ENCODE measurements around the gene CCRL2. TPM values are rescaled to one million over a fixed set of nuclear protein-coding genes. Genes with fewer than 3 reads are reported as not detected.

CCRL2 gene
- total and polyA plus RNA-seq, 4 donors: 11.0 to 95.9 (median 19.8) TPM

DNA sequence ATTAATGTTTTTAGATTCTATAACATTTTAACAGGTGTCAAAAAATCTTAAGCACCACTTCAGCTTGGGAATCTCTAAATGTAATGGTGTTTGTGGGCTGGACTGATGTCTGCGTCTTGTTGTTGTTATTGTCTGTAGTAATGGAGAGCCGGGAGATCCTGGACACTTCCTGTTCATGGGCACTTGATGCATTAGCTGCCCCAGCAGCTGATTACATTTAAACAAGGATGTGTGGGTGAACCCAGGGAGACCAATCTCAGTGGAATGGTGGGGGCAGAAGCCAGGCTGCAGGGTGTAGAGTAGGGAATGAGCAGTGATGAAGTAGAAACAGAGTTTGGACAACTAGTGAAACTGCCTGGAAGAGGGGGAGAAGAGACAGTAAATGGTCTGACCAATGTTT, 8.0 kb upstream of the CCRL2 start:
- TF ChIP-seq, protein P1, sequence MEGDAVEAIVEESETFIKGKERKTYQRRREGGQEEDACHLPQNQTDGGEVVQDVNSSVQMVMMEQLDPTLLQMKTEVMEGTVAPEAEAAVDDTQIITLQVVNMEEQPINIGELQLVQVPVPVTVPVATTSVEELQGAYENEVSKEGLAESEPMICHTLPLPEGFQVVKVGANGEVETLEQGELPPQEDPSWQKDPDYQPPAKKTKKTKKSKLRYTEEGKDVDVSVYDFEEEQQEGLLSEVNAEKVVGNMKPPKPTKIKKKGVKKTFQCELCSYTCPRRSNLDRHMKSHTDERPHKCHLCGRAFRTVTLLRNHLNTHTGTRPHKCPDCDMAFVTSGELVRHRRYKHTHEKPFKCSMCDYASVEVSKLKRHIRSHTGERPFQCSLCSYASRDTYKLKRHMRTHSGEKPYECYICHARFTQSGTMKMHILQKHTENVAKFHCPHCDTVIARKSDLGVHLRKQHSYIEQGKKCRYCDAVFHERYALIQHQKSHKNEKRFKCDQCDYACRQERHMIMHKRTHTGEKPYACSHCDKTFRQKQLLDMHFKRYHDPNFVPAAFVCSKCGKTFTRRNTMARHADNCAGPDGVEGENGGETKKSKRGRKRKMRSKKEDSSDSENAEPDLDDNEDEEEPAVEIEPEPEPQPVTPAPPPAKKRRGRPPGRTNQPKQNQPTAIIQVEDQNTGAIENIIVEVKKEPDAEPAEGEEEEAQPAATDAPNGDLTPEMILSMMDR (IDR thresholded peaks at IDR 0.05; ENCODE audit: control extremely low read depth, extremely low read depth): no peak
- Histone ChIP-seq H3K36me3 (ENCODE audit: control insufficient read depth in 4 of 4, insufficient read depth in 4 of 4, low read length in 4 of 4) (no peaks in the 10 kb centered on the region), H3K9me3 (ENCODE audit: control insufficient read depth in 4 of 4, insufficient read depth in 3 of 4, low read length in 3 of 4) (no peaks in the 10 kb centered on the region), H3K4me1 (ENCODE audit: control insufficient read depth in 5 of 5, insufficient read depth in 5 of 5, low read length in 5 of 5) (peaks cover 0 to 21% (median 3%) of the 10 kb centered on the region in 5 donors), H3K27me3 (ENCODE audit: control insufficient read depth in 3 of 3, insufficient read depth in 3 of 3, low read length in 2 of 3) (no peaks in the 10 kb centered on the region), H3K4me3 (no peak overlapping the region), H3K27ac (ENCODE audit: low read depth in 1 of 2, low read length in 1 of 2) (no peak overlapping the region), H3K9ac (ENCODE audit: insufficient read depth in 1 of 2, low read length in 2 of 2) (no peak overlapping the region)
- ATAC-seq (ENCODE audit: insufficient read depth, low FRiP score): no peak
- no peak for DNase-seq
- WGBS, 2 donors: 56 to 79% methylated on average over 2 of the region's 2 CpGs

DNA sequence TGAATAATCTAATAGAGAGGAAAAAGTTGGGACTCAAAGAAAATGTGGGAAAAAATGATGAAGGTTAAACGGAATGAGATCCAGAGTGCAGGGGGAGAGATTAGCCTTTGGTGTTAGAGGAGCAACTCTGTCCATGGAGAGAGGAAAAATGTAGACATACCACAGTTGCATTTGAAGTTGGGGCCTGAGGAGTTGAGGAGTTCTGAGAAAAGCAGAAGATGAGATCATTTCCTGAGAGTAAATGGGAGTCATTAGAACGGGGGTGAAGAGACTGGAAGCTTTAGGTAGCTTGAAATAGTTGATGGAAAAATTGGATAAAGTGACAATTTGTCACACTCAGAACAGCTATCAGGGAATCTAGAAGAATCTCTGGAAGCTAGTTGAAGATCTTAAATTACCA, 7.5 kb upstream of the CCRL2 start:
- H3K27me3 ChIP-seq (ENCODE audit: control insufficient read depth in 3 of 3, insufficient read depth in 3 of 3, low read length in 2 of 3): no peaks in the 10 kb centered on the region
- no peak for DNase-seq
- 51% methylated on average over 2 of the region's 2 CpGs for WGBS, 2 donors
- H3K4me3 ChIP-seq: no peak overlapping the region
- H3K36me3 ChIP-seq (ENCODE audit: control insufficient read depth in 4 of 4, insufficient read depth in 4 of 4, low read length in 4 of 4): no peaks in the 10 kb centered on the region
- H3K27ac ChIP-seq (ENCODE audit: low read depth in 1 of 2, low read length in 1 of 2): no peak overlapping the region
- no peak overlapping the region for H3K9ac ChIP-seq (ENCODE audit: insufficient read depth in 1 of 2, low read length in 2 of 2)
- no peaks in the 10 kb centered on the region for H3K9me3 ChIP-seq (ENCODE audit: control insufficient read depth in 4 of 4, insufficient read depth in 3 of 4, low read length in 3 of 4)
- H3K4me1 ChIP-seq (ENCODE audit: control insufficient read depth in 5 of 5, insufficient read depth in 5 of 5, low read length in 5 of 5): peaks cover 0 to 24% (median 3%) of the 10 kb centered on the region in 5 donors
- no peak for ATAC-seq (ENCODE audit: insufficient read depth, low FRiP score)
- TF ChIP-seq, protein P1 (IDR thresholded peaks at IDR 0.05; ENCODE audit: control extremely low read depth, extremely low read depth): no peak

DNA sequence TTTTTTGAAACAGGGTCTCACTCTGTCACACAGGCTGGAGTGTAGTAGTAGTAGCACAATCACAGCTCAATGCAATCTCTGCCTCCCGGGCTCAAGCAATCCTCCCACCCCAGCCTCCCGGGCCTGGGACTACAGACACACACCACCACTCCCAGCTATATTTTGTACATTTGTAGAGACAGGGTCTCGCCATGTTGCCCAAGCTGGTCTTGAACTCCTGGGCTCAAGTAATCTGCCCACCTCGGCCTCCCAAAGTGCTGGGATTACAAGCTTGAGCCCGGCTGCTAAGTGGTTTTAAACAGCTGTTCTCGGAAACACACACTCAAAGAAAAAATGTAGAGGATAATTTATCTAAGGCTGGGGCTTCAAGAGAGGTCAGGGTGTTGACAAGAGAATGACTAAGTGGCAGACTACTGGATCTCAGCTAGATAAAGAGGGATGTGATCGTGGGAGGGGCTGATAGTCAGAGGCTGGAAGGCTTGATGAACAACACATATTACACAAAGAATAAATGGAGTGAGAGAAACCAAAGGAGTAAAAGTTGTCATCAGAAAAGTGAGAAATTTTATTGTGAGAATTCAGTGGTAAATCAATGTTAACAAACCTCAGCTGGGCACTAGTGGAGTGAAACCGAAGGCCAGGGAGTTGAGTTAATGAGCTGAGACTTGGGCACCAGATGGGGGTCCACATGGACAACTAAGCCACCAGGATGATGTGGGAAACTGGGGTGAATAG, 6.9 kb upstream of the CCRL2 start:
- DNase-seq (peak; percentile 72 to 95 (median 92)), ATAC-seq (ENCODE audit: insufficient read depth, low FRiP score) (peak; percentile 61)
- no peak overlapping the region for H3K9ac ChIP-seq (ENCODE audit: insufficient read depth in 1 of 2, low read length in 2 of 2)
- H3K4me3 ChIP-seq: no peak overlapping the region
- H3K9me3 ChIP-seq (ENCODE audit: control insufficient read depth in 4 of 4, insufficient read depth in 3 of 4, low read length in 3 of 4): no peaks in the 10 kb centered on the region
- no peaks in the 10 kb centered on the region for H3K36me3 ChIP-seq (ENCODE audit: control insufficient read depth in 4 of 4, insufficient read depth in 4 of 4, low read length in 4 of 4)
- TF ChIP-seq, protein P1 (IDR thresholded peaks at IDR 0.05; ENCODE audit: control extremely low read depth, extremely low read depth): no peak
- peaks cover 0 to 23% (median 5%) of the 10 kb centered on the region in 5 donors for H3K4me1 ChIP-seq (ENCODE audit: control insufficient read depth in 5 of 5, insufficient read depth in 5 of 5, low read length in 5 of 5)
- 59 to 87% methylated on average over 8 of the region's 8 CpGs for WGBS, 2 donors
- H3K27me3 ChIP-seq (ENCODE audit: control insufficient read depth in 3 of 3, insufficient read depth in 3 of 3, low read length in 2 of 3): no peaks in the 10 kb centered on the region
- H3K27ac ChIP-seq (ENCODE audit: low read depth in 1 of 2, low read length in 1 of 2): peak overlapping the region in 1 of 2 donors; percentile 48

Data from lung (tissue), 12 donors.